ENCODE data around the gene BROX. TPM values are rescaled to one million over a fixed set of nuclear protein-coding genes. Genes with fewer than 3 reads are reported as not detected.

BROX gene
- total RNA-seq, 1 donor from 2014 or later = 47.6 TPM

DNA sequence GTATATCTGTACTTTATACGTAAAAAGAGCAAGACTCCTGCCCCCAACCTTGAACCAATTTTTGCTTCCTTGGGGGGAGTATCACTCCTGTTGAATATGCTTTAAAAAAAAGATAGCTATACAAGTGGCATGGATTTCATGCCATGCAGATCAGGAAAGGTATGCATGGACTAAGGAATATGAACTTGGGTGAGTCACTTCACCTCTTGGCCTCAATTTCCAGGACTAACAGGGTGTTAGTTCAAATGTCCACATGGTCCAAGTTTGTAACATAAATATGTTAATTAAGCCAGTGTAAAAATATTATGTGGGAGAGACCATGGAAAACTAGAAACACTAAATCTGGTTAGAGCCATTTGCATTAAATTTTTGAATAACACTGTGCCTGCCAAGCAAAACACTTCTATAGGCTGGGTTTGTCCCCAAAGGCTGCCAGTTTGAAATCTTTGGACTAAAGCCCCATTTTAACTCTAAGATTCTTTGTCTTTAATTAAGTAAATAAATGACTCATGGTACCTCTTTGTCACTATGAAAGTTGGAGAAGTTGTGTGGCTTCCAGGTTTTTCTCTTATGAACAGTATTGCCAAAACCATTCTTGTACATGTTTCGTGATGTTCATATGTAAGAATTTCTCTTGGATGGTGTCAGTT lies 57.7 kb downstream of the BROX start:
- intact Hi-C loops (cut with micrococcal nuclease) = no loop called here

DNA sequence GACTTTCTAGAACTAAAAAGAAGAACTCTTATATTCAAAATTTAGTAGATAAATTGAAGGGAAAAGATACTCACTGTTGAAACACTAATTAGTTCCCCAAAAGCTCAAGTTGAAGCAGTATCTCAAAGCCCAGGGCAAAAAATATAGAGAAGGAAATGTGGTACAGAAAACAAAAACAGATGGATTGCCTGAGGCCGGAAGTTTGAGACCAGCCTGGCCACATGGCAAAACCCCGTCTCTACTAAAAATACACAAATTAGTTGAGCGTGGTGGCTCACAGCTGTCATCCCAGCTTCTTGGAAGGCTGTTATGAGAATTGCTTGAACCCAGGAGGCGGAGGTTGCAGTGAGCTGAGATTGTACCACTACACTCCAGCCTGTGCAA lies 60.6 kb downstream of the BROX start:
- intact Hi-C loops (cut with micrococcal nuclease) = no loop called here

DNA sequence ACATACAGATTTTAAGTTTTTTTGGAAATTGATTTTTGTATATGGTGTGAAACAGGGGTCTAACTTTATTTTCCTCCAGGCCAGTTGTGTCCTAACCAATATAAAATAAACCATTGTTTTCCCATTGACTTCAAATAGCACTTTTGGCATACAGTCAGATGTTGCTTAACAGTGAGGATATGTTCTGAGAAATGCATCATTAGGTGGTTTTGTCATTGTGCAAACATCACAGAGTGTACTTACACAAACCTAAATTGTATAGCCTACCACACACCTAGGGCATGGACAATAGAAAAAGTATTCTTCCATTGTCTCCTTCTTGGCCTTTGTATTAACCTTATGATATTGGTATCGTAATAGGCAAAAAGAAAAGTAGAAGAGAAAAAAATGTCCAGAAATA lies 65.1 kb downstream of the BROX start:
- intact Hi-C loops (cut with micrococcal nuclease) = no loop called here

DNA sequence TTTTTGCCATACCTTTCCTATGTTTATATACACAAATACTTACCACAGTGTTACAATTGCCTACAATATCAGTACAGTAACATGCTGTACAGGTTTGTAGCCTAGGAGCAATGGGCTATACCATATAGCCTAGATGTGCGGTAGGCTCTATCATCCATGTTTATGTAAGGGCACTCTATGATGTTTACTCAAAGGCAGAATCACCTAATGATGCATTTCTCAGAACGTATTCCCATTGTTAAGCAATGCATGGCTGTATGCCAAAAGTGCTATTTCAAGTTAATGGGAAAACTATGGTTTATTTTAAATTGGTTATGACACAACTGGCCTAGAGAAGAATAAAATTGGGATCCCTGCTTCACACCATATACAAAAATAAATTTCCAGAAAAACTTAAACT lies 65.6 kb downstream of the BROX start:
- intact Hi-C loops (cut with micrococcal nuclease) = no loop called here

GRCh38 chr1:222781251-222781650 lies 68.9 kb downstream of the BROX start:
- intact Hi-C loops (cut with micrococcal nuclease) = no loop called here

DNA sequence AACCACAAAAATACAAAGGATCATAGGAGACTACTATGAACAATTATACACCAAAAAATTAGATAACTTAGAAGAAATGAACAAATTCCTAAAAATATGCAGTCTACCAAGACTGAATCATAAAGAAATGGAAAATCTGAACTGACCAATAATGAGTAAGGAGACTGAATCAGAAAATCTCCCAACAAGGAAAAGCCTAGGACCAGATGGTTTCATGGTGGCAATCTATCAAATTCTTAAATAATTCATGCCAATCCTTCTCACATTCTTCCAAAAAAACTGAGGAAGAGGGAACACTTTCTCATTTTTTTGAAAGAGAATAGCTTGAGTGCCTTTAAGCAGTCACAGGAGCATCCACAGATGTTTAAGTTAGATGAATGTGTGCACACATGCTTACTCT lies 70.7 kb downstream of the BROX start:
- intact Hi-C loops (cut with micrococcal nuclease) = no loop called here

DNA sequence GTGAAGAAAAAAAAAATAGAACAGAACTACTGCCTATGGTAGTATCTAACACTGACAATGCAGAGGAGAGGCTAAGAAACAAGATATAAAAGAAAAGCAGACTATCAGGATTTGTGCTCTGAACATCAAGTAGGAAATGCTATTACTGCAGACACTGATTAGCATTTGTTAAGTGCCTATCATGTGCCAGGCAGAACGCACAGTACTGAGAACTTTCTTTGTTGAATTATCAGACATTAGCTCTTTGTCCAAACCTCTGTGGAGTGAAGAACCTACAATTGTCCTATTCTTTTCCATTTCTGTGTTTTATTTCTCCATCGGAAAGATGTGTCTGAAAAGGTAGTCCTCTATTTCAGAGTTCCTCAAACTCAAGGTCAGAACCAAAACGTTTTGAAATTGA lies 72.0 kb downstream of the BROX start:
- intact Hi-C loops (cut with micrococcal nuclease) = no loop called here

Other genes with a start within 250 kb of the BROX start
- 0.07 and 0.15 TPM in 2 replicates for gene HHIPL2, start 164.5 kb upstream of the BROX start, total RNA-seq
- 10.1 and 12.4 TPM in 2 replicates for gene TAF1A, start 122.6 kb upstream of the BROX start, total RNA-seq
- 57.6 and 59.2 TPM in 2 replicates for gene MIA3, start 94.5 kb upstream of the BROX start, total RNA-seq
- 53.6 and 57.2 TPM in 2 replicates for gene AIDA, start 73 bp upstream of the BROX start, total RNA-seq
- gene FAM177B, start 24.6 kb downstream of the BROX start, total RNA-seq = not detected in 2 replicates
- gene DISP1, start 102.5 kb downstream of the BROX start, total RNA-seq = 1.6 and 2.6 TPM in 2 replicates

All from T-helper 1 cell treated with Interleukin-12 subunit alpha and Interleukin-12 subunit beta and Interleukin-4 antibody, amounts not matched to agents 30 ng/mL and 1 ng/mL, for 36 hours (primary cell).